NCI-H2029 treated with DMSO at 0.1 percent for 48 hours (cell line): ENCODE measurements around the gene CAV3.
A peak's percentile ranks its signal among the peaks of the same experiment; 100 is the strongest.

Experiments used
- DNase-seq: peaks from one replicate; lab custom pipeline; 2025; lab: John Stamatoyannopoulos, UW

CAV3 gene

DNA sequence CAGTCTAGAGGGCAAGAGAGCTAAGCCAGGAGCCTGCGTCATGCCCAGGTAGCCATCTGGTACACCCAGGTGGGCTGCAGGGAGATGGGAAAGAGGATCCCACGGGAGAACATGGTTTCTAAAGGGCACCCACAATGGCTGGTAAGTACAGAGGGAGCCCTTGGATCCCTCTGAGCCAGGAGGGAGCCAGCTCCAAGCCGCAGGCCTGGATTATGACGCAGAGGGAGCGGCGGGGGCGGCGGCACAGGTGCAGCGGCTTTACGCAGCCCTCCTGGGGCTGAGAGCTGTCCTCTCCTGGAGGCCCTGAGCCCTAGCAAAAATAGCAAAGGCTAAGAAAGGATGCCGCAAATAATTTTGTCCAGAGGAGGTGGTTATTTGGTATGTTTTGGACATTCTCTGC is 2.8 kb downstream of the CAV3 start:
- DNase-seq, result no peak

DNA sequence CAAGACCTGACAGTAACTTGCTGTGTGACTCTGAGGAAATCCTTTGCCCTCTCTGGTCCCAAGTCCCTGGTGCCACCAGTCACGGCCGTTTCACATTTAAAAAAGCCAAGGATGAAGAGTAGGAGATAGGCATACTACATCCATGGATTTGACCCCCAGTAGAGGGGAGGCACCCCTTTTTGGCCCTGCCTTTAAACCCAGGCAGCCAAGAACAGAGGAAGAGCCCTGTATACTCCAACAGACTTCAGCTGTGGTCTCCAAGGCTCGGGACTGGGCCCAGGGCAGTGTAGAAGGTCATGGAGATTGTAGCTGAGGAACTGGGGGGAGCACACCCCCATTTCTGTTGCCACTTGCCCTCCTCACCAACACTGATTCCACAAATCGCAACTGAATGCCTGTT is 3.7 kb downstream of the CAV3 start:
- no peak for DNase-seq

DNA sequence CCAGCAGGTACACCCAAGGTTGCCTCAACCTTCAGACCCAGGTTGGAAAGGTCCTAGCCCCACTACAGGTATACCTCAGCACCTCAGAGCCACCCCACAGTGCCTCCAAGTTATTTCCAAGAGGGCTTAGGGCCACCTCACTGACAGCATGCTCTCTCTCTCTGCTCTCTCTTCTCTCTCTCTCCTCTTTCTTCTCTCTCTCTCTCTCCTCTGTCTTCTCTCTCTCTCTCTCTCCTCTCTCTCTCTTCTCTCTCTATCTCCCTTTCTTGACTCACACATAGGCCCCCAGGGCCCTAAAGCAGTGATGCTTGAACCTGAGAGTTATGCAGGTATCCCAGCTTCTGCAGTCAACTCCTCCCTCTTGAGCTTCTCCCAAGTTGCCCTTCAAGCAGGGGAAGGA is 4.2 kb downstream of the CAV3 start:
- no peak for DNase-seq

DNA sequence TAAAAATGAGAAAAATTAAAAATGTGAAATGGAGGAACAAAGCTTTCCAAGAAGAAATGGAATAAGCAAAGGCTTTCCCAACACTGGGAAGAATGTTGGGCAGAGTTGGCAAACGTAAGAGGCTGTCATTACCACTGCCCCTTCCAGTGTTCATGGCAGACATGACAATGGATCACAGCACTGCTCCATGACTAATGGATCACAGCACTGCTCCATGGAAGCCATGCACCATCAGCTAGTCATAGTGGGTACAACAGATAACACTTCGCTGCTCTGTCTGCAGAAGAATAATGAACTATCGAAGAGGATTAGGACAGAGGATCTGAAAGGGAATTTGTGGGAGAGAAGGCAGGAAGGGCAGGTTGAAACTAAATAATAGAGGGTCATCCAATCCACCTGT is 5.0 kb downstream of the CAV3 start:
- DNase-seq, result no peak

DNA sequence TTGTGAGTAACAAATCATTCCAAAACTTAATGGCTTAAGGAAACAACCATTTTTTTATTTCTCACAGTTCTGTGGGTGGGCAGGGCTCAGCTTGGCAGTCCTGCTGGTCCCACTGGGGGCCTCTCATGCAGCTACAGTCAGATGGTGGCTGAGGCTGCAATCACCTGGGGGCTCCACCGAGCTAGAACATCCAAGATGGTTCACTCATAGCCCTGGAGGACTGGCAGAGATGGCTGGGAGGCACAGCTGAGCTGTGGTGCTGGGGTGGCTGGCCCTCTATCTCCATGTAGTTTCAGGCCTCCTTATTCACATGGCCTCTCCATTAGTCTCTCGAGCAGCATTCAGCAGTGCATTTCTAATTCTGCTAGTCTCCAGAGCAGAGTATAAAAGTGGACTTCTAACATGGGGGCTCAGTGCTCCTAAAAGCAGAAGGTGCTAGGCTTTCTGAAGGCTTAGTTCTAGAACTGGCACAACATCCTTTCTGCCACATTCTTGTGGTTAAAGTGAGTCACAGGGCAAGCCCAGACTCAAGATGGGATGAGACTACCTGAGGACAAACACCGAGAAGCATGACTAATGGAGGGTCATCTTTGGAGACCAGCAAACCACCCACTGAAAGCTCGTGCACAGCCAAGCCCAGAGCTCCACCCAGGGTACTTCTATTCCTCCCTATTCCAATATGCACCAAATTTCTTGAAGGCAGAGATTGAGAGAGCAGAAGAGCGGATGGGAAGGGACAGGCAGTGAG is 6.3 kb downstream of the CAV3 start:
- no peak for DNase-seq

DNA sequence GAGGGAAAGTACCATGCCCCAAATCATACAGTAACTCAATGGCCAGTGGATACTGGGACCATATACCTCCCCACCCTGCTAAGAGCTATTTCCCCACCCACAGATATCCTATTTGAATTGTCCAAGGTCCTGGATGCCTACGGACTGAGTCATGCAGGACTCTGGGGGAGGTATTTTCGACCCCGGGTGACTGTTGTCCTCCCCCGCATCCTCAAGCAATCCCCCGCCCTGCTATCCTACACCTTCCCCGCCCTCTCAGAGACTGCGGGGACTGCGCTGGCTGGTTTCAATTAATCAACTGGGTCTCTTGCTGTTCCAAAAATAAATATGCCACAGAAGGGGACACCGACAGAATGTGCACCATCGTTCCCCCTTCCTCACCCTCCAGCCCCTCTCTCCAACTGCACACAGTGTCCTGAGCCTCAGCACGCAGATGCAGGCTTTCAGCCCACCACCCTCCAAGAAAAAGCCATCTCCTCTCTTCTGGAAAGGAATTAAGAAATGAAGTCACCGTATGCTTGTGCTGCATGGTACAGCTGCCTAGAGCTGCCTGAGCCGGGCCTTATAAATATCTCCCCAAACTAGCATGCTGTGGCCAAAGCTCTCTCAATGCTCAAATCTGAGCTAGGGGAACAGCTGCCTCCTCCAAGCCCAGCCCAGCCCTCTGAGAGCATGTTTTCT is 8.1 kb downstream of the CAV3 start:
- no peak for DNase-seq

DNA sequence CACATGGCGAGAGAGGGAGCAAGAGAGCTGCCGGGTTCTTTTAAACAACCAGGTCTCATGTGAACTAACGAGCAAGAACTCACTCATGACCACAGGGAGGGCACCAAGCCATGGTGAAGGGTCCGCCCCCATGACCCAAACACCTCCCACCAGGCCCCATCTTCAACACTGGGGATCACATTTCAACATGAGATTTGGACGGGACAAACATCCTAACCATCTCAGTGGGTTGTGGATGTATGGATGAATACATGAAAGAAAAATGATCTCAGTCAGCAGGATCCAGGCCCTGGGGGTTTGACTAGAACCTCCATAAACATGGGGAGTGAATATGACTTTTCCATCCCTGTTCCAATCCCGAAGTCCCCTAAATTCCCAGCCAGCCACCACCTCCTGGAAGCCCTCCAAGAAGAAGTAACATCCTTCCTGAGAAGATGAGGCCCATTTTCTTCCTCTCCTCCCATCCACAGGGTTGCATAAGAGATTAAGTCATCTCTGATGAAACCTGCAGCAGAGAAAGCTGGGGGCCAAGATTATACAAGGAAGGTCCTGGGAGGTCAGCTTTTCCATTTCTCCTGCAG is 9.5 kb downstream of the CAV3 start:
- no peak for DNase-seq

DNA sequence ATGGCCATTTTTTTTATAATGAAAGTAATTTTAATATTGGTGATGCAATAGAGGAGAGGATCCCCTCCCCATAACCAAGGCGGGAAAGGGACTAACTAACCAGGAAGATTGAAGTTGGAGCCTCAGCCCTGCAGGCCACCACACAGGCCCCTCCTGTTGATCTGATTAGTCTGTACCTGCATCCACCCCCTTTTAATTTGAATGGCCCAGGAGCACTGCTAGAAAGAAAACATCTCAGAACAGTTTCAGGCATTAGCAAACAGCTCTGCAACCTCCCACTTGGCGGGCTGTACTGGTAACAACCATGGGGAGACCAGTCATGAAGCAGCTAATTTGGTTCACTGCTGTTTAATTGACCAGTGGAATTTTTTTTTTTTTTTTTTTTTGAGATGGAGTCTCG is 10.3 kb downstream of the CAV3 start:
- no peak for DNase-seq

DNA sequence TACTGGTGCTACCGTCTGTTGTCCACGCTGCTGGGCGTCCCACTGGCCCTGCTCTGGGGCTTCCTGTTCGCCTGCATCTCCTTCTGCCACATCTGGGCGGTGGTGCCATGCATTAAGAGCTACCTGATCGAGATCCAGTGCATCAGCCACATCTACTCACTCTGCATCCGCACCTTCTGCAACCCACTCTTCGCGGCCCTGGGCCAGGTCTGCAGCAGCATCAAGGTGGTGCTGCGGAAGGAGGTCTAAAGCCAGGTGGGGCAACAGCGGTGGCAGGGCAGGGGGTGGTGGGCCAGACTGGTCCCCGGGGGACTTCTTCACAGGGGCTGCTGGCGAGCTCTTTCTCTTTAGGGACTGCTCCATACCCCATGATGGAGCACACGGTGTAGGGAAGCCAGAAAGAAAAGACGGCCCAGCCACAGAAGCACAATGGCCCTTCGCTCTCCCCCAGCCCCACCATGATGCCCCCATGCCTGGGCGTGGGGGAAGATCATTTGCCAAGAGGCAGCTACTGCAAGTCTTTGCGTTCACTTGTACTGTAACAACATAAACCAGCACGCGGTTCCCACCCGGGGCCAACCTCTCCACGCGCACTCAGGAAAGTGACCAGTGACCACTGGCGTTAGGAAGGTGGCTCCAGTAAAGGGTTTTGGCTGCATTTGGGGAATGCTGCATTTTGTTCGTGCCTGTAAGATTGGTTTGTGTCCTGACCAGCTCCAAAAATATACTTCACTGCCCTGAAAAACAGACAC is 12.2 kb downstream of the CAV3 start:
- no peak for DNase-seq

DNA sequence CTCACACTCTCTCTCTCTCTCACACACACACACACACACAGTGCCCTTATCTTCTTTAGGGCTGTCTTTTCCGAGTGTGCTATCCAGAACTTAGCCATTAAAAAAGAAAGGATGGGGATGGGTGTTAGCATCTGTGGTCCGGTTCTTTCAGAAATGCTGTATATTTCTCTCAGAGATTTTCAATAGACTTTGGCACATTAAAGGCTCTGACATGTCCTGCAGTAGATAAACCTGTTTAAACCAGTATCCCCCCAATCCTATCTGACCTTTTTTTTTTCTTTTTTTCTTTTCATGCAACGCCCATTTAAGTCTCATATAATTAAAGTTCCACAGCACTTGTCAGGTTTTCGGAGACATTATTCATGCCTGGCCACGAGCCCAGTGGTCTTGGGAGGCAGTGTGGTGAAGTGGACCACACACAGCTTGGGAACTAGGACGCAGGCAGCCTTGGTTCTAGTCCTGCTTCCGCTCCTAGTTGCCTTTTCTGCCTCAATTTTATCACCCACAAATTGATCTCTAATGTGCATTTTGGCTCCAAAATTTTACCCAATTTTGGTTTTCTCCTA is 13.3 kb downstream of the CAV3 start:
- DNase-seq, result no peak

DNA sequence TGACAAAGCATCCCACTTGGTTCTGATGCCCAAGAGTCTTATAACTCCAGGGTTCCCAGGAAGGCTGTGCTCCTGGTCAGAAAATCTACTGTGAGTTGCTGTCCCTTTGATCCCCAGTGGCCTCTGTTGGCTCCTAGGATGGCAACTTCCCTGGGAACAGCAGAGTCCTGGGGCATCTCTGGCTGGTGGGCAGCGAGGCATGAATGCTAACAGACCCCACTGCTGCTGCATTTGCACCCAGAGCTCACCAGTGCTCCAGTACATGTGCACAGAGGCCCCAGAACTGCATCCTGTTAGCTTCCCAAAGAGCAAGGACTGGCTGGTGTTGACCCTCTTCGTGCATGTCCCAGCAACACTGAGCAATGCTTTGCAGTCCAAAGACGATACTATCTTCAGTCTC is 15.7 kb downstream of the CAV3 start:
- DNase-seq, result no peak

DNA sequence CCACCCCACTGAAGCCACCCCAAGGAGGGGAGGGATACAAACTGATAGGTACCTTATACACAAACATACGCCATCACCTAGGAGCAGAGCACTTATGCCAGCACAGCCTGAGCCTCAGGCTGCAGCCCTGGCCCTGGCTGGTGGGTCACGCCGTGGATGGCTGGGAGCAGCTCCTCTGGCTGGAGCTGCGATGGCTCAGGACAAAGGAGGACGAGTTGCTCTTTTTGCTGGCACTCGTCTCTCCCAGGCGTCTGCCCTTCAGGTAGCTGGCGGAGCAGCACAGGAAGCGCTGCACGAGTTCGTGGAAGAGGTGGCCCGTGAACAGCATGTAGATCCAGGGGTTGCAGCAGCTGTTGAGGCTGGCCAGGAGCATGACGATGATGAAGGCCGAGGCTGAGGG is 19.2 kb downstream of the CAV3 start:
- no peak for DNase-seq

DNA sequence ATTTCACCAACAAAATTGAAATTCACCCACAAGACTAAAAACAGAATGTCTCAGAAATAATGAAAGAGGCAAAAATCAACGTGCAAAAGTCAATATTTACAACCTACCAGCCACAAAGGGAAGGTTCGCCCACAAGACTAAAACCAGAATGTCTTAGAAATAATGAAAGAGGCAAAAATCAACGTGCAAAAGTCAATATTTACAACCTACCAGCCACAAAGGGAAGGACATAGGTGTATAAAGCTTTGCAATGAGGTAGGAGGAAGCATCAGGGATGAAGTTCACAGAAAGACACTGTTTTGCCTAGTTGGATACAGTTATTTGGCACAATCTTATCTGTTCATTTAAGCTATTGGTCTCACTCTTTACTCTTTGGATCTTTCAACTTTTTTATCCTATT is 21.5 kb downstream of the CAV3 start:
- DNase-seq, result no peak

DNA sequence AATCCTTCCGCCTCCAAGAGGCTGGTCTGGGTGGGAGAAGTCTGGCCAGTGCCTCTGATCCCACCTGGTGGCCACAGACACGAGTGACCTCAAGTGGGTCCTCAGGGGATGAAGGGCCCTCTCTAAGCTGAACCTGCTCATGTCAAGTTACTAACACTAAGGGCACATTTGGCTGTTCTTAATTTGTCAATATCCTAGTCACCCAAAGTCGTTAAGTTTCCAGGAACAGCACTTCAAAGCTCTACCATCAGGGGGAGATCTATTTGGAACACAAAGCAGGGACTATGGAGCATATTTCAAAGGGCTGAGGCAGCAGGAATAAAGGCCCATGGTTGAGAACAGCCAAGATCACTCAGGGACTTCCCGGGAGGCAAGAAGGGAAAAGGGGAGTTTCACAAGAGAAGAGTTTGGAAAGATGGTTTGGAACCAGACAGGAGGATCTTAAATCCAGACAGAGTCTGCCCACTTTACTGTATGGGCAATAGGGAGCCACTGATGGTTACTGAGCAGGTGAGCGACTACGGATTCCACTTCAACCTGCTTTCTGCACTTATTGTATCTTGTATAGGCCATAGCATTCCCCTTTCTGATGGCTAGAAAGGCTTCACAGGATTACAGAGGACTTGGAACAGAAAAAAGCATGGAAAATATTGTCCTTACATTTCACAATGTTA is 22.1 kb downstream of the CAV3 start:
- DNase-seq, result peak; percentile 13

DNA sequence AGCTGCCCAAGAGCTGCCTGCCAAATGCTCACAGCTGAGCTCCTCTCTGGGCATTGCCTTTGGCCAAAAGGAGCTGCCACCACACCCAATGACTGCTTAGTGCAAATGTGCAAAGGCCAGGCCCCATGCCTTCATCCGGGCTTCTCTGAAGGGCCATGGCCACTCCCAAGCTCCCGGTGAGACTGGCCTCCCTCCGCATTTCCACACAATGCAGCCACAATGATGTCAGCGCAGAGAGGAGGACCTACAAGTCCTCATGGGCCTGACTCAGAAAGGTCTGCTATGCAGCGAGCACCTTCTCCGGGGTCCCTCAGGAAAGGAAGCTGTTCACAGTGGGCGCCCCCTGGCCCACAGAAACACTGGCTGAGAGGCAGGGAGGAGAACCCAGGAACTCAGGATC is 23.1 kb downstream of the CAV3 start:
- DNase-seq, result no peak

DNA sequence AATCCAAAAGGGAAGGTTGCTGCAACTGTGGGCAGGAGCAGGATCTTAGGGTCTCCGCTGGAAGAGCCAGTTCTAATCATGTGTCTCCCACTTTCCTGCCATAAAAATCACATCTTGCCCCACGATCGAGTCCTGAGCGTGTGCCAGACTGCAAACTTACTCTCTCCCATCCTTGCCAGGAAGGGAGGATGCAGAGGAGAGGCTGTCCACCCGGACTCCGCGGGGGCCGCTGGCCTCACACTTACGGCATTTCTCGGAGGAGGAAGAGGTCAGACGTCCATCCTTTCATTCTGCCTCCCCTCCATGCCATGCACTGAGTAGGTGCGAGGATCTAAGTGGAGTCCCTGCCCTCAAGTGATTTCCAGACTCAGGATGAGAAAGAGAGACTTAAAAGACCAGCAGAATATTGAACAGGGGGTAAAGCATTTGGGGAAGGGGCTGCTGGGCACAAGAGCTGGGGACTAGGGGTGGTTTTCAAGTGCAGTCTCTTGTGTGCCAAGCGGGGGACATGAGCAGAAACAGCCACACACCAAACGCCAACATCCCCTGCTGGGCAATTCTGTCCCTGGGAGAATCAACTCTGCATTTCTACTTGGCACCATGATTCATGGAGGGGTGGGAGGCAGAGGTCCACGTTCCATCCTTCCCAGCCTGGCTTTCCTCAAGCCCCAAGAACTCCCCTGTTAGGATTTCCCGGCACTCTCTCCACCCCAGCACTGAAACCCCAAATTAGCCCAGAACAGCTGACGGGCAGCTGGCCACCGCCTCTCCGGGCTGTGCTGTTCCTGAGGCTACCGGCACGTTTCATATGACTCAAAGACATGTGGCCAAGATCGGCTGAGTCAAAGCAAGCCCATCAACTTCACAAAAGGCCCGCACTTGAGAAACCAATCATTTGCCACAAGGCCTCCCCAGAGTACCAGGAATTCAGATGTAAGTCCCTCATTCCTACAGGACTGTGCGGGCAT is 24.2 kb downstream of the CAV3 start:
- DNase-seq, result no peak

DNA sequence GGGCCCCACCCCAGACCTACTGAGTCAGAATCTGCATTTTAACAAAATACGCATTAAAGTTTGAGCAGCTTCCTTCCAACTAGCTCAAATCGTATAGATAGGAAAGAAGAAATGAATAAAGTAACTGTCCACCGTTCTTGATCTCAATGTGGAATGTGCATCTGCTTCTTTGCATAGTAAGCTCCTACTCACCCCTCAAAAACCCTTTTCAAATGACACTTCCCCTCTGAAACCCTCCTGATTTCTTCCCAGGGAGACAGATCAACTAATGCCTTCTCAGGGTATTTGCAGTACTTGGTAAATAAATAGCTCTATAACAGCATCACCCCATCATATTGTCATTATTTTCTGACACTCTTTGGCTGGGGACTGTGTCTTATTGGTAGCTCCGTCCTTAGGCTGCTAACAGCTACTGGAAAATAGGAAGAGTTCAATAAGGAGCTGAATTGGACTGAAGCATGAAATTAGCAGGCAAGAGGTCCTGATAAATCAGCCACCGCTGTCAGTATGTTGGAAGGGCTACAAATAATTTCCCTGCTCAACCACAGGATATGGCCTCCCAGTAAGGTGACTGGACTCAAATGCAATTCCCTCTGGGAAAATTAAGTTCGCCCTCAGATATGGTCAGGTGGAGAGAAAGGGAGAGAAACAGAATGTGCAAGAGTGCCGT is 25.6 kb downstream of the CAV3 start:
- DNase-seq, result no peak

DNA sequence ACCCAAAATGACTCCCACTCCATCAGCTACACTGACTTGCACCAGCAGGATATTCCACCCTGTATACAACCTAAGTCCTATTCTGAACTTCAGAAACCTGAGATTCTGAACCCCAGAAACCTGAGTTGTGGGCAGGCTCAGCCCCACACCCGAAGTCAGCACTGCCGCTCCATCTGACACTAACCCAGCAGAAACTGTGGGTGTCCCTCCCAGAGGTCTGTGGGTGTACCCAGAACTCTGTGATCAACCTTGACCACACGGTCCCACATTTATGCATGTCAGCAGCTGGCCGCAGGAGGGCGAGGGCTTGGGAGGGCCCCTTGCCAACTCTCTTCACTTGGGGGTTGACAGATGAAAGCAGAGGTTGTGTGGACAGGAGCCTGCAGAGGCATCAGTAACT is 26.5 kb downstream of the CAV3 start:
- no peak for DNase-seq

DNA sequence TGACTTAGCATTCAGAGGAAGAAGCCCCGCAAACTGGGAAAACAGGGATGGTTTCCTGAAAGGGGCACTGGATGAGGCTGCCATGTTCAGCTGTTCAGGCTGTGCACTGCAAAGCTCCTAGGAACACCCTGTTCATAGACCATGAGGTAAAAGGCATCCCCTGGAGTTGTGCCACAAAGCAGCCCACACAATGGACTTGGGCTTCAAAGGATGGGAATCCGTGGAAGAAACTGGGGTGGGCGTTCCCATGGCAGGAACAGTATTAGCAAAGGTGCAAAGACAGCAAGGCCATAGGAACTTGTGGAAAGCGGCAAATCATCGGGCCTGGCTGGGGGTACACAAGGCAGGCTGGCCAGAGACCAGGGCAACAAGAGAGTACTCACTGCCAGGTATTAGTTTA is 26.9 kb downstream of the CAV3 start:
- no peak for DNase-seq

DNA sequence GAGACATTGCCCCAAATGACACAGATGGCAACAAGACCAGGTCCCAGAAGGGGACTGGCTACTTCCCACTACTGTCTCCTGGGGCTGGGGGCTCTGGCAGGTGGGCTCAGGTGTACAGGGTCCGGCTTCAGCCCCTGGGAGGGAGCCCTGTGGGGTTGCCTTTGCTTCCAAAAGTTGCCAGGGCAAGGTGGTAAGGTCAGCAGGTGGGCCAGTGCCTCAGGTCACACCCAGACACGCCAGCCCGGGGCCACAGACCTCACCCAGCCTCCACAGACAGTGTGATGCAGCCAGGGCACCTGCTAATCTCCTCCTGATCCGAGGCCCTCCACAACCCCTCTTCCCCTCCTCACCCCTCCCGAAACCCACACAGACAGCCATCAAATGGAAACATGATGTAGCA is 28.3 kb downstream of the CAV3 start:
- no peak for DNase-seq
